ENCODE data around the gene EFNA5.

EFNA5 gene

DNA sequence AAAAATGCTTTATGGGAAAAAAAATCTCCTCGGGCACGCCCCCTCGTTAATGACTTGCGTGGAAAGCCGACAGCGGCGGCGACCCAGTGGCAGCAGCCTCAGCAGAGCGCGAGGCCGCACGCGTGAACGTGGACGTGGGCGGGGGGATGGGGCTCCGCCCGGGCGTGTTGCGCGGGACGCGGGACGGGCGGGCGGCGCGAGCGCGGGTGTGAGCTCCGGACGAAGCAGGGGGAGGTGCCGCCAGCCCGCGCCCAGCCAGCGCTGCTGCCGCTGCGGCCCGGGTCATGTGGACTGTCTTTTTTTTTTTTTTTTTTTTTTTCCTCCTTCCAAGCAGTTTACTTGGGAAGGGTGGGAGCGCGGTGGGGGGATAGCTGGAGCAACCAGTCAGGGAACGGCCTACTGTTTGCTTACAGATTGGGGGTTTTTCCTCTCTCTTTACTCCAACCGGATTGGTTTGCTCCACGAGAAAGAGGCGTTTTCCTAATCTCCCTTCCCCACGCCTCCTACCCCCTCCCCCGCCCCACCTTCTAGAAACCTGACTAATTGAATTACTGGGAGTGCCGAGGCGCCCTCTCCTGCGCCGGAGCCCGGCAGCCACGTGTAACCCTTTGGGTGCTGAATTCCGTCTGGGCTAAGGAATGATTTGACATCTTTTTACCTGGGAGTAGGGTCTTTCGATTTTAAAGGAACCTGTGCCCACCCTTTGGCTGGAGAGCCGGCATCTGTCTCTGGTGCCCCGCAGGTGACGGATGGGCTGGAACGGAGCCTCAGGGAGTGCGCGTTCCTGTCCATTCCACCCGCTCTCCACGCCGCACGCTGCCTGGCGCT is 1.7 kb upstream of the EFNA5 start:
- DNase-seq: peak; percentile 90

DNA sequence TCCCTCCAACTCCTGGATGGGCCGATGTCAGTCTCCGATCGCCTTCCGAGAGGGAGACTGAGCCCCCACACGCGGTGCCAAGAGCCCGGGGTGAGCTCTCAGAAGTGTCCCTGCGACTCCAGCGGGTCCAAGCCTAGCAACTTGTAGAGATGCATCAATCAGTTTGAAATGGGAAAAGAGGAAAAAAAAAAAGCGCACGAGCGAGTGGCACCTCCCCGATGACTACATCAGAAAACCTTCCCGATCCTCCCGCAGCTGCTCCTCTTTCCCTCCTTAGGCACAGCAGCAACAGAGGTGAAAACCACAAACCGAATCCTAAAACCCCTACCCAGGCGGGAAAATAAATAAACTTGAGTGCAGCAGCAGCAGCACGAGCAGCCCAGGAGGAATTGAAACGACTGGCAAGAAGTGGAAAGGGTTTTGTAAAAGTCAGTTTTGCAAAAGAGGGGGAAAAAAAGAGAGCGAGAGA is 1.0 kb upstream of the EFNA5 start:
- no peak for DNase-seq

DNA sequence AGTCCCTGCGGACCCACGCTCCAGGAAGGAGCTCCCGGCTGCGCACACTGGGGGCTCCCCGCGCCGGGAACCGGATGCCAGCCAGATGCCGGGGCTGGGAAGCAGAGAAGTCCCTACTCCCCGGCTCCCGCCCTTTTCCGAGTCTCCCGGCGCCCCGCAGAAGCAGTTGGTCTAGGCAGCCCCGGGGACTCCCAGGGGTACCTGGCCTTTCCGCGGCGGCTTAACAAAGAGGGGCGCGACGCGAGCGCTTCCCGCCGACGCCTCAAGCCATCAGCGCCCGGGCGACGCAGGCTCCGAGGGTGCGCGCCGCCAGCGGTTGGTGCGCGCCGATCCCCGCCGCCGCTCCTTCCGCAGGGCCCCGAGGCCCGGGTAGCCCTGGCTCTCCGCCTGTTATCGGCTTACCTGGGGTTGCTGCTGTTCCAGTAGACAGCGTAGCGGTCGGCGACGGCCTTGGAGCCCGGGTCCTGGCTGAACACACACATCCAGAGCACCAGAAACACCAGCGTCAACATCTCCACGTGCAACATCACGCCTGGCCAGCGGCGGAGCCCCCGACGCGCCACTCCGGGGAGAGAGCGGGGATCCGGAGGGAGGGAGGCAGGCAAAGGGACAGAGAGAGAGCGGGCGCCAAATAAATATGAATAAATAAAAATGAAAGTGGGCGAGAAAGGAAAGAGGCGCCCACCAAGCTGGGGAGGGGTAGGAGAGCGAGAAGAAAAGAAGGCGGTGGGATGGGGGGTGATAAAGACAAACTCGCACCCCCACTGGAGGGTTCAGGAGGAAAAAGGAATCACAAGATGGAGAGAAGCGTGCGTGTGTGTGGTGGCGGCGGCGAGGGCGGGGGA is 428 bp downstream of the EFNA5 start:
- no peak for DNase-seq

DNA sequence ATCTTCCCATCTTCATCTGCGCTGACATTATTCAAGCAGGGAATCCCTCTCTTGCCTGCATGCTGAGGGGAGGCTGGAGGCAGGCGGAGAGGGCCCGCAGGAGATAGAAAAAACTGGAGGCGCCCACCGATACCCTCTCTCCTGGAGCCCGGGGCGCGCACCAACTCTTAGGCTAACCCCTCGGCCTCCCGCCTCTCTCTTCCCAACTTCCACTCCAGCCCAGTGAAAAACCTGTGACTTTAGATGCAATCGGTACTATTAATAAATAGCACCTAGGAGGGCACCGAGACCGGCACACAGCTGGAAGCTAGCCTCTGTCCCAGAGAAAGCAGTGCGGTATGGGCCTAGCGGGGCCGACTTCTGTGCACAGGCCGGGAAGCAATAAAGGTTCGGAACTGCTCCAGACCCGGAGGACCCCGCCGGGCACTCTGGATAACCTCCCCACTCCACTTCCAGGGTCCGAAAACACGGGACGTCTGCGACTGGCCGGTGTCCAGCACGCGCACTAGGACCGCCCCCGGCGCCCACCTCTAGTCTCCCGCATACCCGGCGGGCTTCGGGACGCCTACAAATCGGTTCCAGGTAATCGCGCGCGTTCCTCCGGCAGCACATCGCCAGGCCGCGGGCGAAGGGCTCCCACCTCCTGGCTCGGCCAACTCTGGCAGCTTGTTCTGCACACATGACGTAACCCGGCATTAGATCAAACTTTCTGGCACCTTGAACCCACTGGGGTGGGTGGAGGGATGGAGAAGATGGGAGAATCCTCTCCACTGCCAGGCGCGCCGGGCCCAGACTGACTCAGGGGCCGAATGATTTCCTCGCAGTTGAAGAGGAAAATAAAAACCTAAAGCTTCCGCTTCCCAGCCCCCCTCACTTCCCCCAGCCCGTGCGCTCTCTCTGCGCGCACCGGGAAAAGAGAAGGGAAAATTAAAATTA is 1.4 kb downstream of the EFNA5 start:
- peak; percentile 21 for DNase-seq

DNA sequence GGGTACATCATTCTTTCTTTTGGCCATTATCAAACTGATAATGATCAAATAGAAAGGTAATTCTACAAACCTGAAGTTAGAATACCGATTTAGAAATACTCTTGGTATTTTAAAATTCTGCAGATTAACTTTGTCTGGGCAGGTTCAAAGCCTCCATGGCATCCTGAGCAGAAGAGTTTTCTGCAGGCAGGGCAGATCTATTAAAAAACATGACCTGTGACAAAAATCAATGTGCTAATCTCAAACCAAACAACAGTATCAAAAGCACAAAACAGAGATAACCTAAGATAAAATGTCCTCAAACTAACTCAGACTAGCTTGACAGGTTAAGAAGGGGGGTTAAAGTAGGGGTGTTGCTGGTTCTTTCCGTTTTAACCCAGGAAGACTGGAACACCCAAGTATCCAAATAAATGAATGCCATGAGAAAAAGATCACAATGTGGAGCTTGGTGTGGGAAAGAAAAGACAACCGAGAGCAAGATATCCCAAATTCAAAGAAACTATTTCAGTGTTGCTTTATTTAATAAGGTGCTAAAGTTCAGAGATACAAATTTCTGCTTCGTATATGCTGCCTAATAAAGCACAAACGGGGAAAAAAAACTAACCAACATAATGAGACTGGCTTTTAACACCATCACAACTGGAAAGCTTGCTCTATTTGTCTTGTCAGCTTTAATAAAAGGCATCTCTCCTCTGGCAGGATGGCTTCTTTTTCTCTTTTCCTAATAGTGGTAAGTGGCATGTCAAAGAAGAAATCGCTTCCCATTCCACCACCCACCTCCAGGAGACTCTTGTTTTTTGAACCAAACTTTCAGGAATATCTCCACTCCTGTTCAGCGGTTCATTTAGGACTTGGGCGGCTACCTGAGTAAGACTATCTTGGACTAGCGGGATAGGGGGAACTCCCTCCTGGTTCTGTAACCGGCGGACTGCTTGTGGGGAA is 2.3 kb downstream of the EFNA5 start:
- no peak for DNase-seq

DNA sequence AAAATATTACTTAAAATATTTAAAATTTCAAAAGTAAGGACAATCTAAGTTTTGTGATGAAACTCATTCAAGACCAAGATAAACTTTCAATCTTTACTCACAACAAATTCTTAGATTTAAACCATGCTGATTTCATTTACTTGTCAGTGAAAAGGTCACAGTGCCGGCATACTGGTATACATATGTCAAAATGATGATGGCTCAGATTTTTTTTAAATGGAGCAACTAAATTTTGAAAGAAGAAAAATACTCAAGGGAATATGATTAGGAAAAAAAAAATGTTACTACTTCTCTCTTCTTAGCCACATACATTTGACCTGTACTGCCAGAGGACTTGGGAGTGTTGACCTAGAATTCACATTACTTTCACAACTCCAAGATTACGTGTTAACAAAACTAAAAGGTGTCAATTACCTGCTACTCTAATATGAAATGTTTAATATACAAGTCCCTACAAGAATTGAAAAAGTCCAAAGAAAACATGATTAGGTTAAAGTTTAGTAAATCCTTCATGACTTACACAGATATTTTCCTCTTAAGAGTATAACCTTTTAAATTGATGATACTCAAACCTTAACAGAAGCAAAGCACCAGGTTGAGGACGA is 4.6 kb downstream of the EFNA5 start:
- no peak for DNase-seq

DNA sequence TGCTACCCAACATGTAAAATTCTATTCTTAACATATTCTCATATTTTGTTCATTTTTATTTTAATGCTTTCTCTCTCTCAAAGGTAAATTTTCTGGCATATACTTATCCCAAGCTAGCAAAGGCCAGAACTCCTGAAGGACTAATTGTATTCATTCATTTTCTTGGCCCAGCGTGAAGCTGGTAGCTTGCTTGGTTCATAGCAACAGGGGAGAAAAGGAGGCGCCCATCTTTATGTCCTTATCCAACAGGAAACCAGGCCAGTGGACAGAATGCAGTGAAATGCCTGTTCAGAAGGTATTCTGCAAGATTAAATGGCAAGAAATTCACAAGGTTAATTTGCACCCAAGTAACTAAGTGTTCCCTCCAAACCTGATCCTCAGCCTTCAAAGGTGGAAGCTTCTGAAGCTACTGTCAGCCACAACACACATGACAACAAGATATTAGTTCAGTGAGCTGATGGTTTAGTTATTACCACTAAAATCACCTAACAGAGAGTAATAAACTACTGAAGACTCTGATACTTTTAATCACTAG is 5.6 kb downstream of the EFNA5 start:
- DNase-seq: no peak

DNA sequence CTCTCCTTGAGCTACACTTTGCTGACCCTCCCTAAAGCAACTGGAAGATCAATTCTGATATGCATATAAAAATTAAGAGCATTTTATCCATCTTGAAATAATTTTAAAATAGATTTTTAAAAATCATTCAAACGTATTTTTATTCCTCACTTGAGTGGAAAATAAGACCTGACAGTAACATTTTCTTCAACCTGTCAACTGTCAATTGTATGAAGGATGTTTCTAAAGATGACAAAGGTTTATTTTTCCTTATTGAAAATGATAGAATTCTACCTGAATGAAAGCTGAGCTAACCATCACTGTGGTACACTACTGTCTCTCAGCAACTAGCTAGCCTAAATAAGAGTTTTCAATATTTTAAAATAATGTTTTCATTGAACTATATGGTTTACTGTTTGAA is 7.0 kb downstream of the EFNA5 start:
- DNase-seq: no peak

DNA sequence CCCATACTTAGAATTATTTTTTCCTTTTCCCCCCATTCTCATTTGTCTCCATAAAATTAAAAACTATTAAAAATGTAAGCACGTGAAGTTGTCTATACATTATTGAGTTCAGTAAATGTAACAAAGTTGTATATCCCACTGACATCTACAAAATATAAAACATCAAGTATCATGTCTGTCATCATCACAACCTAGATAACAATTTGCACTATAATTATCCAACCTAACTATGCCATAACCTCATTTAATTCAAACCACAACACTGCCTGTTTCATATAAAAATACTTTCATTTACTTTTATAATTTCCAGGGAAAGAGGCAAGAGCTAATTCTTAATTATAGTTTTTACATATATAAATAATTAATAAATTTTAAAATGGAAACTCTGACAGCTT is 9.1 kb downstream of the EFNA5 start:
- DNase-seq: no peak

DNA sequence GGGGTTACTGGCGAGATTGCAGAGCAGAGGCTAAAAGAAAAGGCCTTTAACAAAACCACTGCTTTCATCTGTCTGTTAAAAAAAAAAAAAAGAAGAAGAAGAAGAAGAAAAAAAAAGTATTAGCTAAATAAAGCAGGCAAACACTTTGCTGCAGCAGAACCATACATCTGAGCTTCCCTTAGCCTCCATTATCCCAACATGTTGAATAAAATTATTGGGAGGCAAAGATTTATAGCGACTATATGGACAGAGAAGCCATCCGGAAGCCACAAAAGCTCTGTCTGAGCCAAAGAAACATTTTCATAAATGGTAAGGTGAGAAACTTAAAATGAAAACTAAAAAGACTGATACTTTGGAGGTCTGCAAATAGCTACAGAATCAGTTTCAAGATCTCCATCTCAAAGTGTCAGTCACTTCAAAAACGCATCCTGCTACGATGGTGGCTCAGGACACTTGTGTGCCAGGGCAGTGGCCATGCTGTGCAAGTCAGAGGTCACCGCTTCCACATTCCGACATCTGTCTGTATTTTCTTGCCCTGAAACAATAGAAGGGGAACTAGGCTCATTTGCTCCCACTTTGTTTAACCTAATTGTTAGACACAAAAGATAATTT is 9.6 kb downstream of the EFNA5 start:
- no peak for DNase-seq

DNA sequence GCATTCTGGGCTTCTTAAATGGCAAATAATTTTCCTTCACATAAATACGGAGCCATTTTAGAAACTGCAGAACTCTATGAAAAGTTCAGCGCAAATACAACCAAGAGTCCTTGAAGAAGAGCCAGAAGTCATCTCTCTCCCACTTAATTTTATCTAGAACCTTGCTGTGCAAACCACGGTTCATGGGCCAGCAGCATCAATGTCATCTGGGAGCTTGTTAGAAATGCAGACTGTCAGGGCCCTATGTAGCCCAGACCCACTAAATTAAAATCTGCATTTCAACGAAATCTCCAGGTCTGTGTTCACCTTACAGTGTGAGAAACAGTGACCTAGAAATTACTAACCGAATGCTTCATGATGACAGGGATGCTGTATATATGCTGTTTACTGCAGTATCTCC is 12.2 kb downstream of the EFNA5 start:
- DNase-seq: no peak

DNA sequence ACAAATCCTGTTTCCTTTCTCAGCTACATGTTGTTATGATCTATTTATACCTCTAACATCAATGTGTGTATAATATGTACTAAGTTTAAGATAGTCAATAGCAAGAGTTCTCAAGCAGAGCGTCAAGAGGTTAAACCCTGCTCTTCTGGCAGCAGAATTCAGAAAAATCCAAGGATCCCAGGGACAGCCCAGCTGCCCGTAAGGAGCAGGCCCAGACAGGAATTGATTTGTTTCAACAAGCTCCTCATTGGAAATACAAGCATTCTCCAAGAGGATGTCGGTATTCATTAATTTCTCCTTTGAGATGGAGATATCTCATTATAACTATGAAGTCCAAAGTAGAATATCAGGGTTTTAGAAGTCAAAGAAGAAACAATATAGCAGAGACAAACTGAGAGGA is 14.9 kb downstream of the EFNA5 start:
- DNase-seq: no peak

DNA sequence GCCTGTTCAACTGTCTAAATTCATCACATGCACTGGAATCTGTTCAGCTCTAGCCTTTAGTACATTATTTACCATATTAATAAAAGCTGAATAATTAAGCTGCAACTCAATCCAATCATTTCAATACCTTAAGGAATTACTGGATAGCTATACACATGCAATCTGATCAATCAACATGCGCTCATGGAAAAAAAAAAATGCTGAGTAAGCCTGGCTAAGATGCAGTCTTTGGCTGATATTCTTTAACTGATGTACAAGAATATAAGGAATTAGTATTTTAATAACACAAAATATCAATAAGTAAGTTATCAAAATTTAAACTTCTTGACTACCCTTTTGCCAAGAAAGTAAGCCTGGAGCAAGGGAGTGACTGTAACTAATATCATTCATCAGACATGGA is 15.9 kb downstream of the EFNA5 start:
- no peak for DNase-seq

DNA sequence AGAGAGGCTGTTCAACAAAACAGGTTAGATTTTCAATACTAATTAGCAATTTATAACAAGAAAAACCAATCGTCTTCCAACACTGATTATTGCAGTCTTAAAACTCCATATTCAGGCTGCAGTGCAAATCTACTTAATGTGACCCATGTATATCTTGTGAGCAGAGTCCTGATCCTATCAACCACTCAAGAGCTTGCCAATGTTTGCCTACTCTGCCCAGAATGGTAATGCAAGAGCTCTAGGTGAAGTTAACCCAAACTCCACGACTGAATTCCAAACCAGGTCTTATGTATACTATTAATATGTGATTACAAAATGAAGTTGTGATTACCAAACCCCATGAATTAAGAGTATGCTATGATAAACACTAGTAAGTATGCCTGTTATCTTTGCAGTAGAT is 17.1 kb downstream of the EFNA5 start:
- DNase-seq: no peak

DNA sequence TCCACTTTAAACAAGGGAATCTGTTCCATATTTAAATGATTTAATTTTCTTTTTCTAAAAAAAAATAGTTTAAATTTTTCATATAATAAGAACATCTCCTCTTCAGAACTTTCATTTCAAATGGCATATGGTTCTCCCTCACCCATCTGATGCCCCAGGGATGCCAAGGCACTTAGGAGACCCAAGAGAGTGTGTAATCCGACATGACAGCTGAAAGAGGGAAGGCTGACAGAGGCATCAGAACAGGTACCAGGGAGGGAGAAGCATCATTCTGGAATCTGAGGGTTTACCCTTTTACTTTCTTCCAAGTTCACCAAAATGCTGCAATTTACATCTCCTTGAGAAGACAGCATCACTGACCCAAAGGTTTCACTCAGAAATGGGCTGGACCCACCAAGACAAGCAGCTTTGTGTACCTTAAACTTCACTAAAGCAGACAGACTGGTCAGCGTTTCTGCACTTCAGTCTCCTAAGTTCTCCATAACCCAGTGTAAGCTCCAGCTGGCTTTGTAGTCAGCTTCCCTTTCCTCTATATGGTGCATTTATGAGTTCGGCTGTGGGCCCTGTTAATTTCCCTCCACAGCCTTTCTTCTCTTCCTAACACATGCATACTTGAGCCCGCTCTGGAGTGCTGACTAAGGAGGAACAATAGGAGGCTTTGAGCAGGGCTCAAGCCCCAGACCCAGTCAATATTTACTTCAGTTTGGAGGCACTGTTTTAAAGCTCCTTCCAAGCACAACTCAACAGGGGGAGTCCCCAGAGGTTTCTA is 17.7 kb downstream of the EFNA5 start:
- DNase-seq: peak; percentile 43

DNA sequence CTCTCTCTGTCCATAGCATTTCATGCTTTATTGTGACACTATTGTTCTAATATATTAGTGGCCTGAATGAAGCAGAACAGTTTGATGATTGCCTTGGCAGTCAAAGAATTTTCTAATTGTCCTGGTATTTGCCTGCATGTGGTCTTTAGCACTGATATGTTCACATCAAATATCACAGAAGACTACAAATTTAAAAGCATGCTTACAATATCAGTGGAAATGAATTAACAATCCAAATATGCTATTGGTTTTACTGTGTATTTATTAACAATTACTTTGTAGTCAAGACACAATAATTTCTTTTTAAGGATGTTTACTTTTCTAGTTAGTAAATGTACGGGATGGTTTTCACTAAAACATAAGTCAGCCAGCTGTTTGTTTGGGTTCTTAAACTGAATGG is 18.3 kb downstream of the EFNA5 start:
- no peak for DNase-seq

DNA sequence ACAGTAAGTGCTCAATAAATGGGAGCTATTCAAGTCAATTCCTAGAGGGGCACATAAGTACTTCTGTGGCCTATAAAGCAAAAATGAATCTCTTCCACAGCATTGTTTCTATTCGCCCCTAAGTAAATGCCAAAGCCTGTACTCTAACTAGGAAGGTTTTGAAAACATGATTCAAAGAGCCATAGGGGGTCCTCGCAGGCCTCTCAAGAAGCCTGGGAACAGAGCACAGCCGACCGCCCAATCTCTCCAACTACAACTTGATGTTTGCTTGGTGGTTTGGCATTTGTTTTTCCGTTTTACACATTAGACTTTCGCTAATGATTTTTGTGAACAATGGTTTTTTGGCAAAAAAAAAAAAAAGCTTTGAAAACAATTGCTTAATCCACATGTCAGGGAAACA is 19.4 kb downstream of the EFNA5 start:
- DNase-seq: no peak

DNA sequence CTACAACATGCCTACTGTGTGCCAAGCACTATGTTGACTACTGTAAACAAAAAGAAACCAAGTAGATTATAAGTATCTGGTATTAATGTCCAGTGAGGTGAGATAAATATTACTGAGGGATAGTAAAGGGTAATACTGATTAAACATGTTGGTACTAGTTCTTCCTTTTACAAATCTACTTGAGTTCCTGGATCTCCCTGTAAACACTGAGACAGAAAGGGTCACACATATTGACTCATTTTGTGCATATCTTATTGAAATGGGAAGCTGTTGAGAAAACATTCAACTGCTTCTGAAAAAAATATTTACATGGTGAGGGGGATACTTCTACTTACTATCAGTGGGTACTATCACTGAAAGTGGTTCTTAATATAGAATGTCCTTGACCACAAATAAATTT is 24.3 kb downstream of the EFNA5 start:
- DNase-seq: no peak

DNA sequence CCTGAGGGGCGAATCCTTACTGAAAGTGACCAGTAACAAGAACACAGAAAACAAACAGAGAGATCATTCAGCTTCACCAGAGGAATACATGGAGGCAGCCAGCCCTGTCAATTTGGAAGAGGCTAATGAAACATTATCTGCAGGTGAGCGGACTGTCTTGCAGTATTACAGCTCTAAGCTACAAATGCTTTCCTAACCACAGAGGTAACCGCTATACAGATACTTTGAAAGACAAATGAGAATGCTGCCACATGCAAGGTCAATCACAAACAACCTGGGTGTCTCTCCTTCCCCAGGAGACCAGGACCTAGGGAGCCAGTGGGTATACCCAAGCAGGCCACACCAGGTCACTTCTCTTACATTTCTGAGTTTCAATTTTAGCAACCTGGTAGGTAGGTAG is 30.2 kb downstream of the EFNA5 start:
- DNase-seq: no peak

DNA sequence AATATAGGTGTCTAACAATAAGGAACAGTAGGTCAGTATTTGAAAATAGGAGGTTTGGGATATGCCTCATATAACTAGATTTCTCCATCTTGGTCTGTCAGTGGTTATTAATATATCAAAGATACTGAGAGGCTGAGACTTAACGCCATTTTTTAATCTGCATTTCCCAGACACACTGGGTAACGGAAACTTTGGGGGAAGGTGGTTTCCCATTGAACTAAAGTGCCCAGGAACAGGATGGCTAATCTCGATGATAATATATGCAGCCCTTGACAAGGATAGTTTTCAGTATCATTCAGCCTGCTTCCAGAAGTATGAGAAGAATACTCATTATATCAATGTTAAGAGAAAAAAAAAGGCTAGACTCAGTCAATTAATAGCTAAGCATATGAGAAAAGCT is 30.7 kb downstream of the EFNA5 start:
- DNase-seq: peak; percentile 5

All from NCI-H524 treated with DMSO at 0.1 percent for 48 hours (cell line).